HFFc6 (cell line): Measurements from ENCODE around the gene EGR1. TPM values are rescaled to one million over a fixed set of nuclear protein-coding genes. Genes with fewer than 3 reads are reported as not detected.
A peak's percentile ranks its signal among the peaks of the same experiment; 100 is the strongest.

Experiments
- DNase-seq: peaks from one replicate; pipeline ENCODE4 v3.0.0-alpha.2; 2018
- H3K27ac Mint-ChIP-seq: 2 replicates; pipeline ENCODE4 v1.8.0; 2020; ENCODE audit warnings: mild to moderate bottlenecking, mixed read lengths
- H3K27me3 Mint-ChIP-seq: 2 replicates; pipeline ENCODE4 v1.8.0; 2021; ENCODE audit warnings: mild to moderate bottlenecking, moderate library complexity, mixed read lengths; ENCODE audit not compliant: insufficient read depth
- H3K36me3 Mint-ChIP-seq: 2 replicates; pipeline ENCODE4 v1.8.0; 2021; ENCODE audit warnings: low read depth, mixed read lengths
- H3K4me1 Mint-ChIP-seq: 2 replicates; pipeline ENCODE4 v1.8.0; 2020; ENCODE audit warnings: low read depth, mixed read lengths
- H3K4me3 Mint-ChIP-seq: 2 replicates; pipeline ENCODE4 v1.8.0; 2020; ENCODE audit warnings: mild to moderate bottlenecking, moderate library complexity, mixed read lengths
- H3K9me3 Mint-ChIP-seq: 2 replicates; pipeline ENCODE4 v1.8.0; 2020; ENCODE audit warnings: mild to moderate bottlenecking, mixed read lengths
- total RNA-seq, 6 experiments: library from RNA; stranded (reverse); fragmentation: NEBNext Ultra II Directional; extraction: Animal tissue kit (Norgen Biotek cat#: 25700); gene quantifications; 2 replicates in 1 of 6; 3 replicates in 5 of 6; pipeline ENCODE4 v1.2.3, GENCODE V29; 2021
- TF ChIP-seq, protein P1 (sequence below): fragments of 200-600 bp; sonication (generic); IDR thresholded peaks from 2 replicates; pipeline ENCODE4 v1.5.0; 2021; ENCODE audit warnings: antibody characterized with exemption, mild to moderate bottlenecking

Gene EGR1
- total RNA-seq, 6 experiments from 2014 or later: 58.3 to 156 (median 135) TPM

DNA sequence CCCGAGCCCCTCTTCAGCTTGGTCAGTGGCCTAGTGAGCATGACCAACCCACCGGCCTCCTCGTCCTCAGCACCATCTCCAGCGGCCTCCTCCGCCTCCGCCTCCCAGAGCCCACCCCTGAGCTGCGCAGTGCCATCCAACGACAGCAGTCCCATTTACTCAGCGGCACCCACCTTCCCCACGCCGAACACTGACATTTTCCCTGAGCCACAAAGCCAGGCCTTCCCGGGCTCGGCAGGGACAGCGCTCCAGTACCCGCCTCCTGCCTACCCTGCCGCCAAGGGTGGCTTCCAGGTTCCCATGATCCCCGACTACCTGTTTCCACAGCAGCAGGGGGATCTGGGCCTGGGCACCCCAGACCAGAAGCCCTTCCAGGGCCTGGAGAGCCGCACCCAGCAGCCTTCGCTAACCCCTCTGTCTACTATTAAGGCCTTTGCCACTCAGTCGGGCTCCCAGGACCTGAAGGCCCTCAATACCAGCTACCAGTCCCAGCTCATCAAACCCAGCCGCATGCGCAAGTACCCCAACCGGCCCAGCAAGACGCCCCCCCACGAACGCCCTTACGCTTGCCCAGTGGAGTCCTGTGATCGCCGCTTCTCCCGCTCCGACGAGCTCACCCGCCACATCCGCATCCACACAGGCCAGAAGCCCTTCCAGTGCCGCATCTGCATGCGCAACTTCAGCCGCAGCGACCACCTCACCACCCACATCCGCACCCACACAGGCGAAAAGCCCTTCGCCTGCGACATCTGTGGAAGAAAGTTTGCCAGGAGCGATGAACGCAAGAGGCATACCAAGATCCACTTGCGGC lies 1.8 kb downstream of the EGR1 start:
- TF ChIP-seq, protein P1, sequence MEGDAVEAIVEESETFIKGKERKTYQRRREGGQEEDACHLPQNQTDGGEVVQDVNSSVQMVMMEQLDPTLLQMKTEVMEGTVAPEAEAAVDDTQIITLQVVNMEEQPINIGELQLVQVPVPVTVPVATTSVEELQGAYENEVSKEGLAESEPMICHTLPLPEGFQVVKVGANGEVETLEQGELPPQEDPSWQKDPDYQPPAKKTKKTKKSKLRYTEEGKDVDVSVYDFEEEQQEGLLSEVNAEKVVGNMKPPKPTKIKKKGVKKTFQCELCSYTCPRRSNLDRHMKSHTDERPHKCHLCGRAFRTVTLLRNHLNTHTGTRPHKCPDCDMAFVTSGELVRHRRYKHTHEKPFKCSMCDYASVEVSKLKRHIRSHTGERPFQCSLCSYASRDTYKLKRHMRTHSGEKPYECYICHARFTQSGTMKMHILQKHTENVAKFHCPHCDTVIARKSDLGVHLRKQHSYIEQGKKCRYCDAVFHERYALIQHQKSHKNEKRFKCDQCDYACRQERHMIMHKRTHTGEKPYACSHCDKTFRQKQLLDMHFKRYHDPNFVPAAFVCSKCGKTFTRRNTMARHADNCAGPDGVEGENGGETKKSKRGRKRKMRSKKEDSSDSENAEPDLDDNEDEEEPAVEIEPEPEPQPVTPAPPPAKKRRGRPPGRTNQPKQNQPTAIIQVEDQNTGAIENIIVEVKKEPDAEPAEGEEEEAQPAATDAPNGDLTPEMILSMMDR: no peak
- Mint-ChIP-seq H3K4me1 (peaks cover 35% of the 10 kb centered on the region), H3K27ac (peak overlapping the region; percentile 97), H3K4me3 (peak overlapping the region; percentile 89), H3K9me3 (peaks cover 61% of the 10 kb centered on the region), H3K36me3 (peaks cover 26% of the 10 kb centered on the region), H3K27me3 (peaks cover 67% of the 10 kb centered on the region)
- DNase-seq: peak; percentile 41

DNA sequence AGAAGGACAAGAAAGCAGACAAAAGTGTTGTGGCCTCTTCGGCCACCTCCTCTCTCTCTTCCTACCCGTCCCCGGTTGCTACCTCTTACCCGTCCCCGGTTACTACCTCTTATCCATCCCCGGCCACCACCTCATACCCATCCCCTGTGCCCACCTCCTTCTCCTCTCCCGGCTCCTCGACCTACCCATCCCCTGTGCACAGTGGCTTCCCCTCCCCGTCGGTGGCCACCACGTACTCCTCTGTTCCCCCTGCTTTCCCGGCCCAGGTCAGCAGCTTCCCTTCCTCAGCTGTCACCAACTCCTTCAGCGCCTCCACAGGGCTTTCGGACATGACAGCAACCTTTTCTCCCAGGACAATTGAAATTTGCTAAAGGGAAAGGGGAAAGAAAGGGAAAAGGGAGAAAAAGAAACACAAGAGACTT lies 2.4 kb downstream of the EGR1 start:
- H3K27me3 Mint-ChIP-seq: peaks cover 74% of the 10 kb centered on the region

DNA sequence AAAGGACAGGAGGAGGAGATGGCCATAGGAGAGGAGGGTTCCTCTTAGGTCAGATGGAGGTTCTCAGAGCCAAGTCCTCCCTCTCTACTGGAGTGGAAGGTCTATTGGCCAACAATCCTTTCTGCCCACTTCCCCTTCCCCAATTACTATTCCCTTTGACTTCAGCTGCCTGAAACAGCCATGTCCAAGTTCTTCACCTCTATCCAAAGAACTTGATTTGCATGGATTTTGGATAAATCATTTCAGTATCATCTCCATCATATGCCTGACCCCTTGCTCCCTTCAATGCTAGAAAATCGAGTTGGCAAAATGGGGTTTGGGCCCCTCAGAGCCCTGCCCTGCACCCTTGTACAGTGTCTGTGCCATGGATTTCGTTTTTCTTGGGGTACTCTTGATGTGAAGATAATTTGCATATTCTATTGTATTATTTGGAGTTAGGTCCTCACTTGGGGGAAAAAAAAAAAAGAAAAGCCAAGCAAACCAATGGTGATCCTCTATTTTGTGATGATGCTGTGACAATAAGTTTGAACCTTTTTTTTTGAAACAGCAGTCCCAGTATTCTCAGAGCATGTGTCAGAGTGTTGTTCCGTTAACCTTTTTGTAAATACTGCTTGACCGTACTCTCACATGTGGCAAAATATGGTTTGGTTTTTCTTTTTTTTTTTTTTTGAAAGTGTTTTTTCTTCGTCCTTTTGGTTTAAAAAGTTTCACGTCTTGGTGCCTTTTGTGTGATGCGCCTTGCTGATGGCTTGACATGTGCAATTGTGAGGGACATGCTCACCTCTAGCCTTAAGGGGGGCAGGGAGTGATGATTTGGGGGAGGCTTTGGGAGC lies 3.1 kb downstream of the EGR1 start:
- peaks cover 34% of the 10 kb centered on the region for H3K4me1 Mint-ChIP-seq
- peaks cover 26% of the 10 kb centered on the region for H3K36me3 Mint-ChIP-seq
- DNase-seq: peak; percentile 56

More for the DNA sequence above, 2.4 kb downstream of the EGR1 start:
- H3K4me3 Mint-ChIP-seq: peak overlapping the region; percentile 89
- H3K27ac Mint-ChIP-seq: peak overlapping the region; percentile 97
- TF ChIP-seq, protein P1: no peak
- peaks cover 26% of the 10 kb centered on the region for H3K36me3 Mint-ChIP-seq
- DNase-seq: peak; percentile 22
- H3K9me3 Mint-ChIP-seq: peaks cover 63% of the 10 kb centered on the region
- peaks cover 35% of the 10 kb centered on the region for H3K4me1 Mint-ChIP-seq

DNA sequence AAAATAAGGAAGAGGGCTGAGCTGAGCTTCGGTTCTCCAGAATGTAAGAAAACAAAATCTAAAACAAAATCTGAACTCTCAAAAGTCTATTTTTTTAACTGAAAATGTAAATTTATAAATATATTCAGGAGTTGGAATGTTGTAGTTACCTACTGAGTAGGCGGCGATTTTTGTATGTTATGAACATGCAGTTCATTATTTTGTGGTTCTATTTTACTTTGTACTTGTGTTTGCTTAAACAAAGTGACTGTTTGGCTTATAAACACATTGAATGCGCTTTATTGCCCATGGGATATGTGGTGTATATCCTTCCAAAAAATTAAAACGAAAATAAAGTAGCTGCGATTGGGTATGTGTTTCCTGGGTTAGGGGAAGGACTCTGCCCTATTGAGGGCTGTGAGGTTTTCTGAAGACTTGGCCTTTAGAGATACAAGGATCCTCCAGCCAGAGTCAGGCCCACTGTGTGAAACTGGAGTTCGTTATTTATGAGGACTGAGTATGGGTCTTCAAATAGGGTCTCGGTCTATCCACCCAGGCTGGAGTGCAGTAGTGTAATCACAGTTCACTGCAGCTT lies 3.8 kb downstream of the EGR1 start:
- DNase-seq: no peak
- peaks cover 63% of the 10 kb centered on the region for H3K9me3 Mint-ChIP-seq
- TF ChIP-seq, protein P1: no peak
- peak overlapping the region; percentile 89 for H3K4me3 Mint-ChIP-seq
- peaks cover 31% of the 10 kb centered on the region for H3K4me1 Mint-ChIP-seq
- H3K27ac Mint-ChIP-seq: peak overlapping the region; percentile 97
- peaks cover 77% of the 10 kb centered on the region for H3K27me3 Mint-ChIP-seq
- H3K36me3 Mint-ChIP-seq: peaks cover 26% of the 10 kb centered on the region

More for the DNA sequence above, 3.1 kb downstream of the EGR1 start:
- peaks cover 63% of the 10 kb centered on the region for H3K9me3 Mint-ChIP-seq
- TF ChIP-seq, protein P1: no peak
- H3K27me3 Mint-ChIP-seq: peaks cover 75% of the 10 kb centered on the region
- H3K27ac Mint-ChIP-seq: peak overlapping the region; percentile 97
- peak overlapping the region; percentile 89 for H3K4me3 Mint-ChIP-seq

DNA sequence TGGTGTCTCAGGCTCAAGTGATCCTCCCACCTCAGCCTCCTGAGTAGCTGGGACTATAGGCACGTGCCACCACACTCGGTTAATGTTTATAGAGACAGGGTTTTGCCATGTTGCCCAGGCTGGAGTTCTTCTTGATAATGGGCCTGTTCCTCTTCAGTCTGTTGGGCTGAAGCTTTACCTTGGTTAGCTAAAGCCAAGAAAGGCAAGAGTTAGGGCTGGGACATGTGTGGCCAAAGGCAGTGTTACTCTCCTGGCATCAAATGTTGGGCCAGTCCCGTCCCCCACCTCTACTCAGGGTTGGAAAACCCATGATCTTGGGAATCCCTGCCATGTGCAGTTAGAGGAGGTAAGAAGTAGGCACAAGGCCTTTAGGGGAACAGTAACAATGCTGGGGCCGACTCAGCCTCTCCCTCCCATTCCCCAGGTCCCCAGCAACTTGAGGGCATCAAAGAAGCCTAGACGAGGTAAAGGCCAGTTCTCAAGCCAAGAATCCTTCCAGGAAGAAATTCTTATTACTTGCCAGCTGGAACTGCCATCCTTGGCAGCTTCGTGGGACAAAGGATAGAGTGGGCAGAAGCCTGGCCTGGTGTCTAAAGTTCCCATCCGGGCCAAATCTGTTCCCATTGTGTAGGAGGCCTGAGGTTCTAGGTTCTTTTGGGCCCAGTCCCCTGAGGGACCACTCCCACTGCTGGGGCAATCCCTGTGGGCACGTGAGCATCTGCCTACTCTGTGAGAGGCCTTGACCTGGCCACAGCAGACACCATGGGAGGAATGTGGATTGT lies 4.5 kb downstream of the EGR1 start:
- TF ChIP-seq, protein P1: no peak
- Mint-ChIP-seq H3K9me3 (peaks cover 63% of the 10 kb centered on the region), H3K4me1 (peaks cover 31% of the 10 kb centered on the region), H3K36me3 (peaks cover 26% of the 10 kb centered on the region), H3K4me3 (peak overlapping the region; percentile 89), H3K27me3 (peaks cover 77% of the 10 kb centered on the region), H3K27ac (peak overlapping the region; percentile 74)
- DNase-seq: peak; percentile 84
